GM20000 (cell line): ENCODE results near the gene DPYSL3.

Experiments
- DNase-seq: peaks from one replicate; pipeline ENCODE4 v3.0.0; 2012; ENCODE audit warnings: low spot score
- TF ChIP-seq, protein P1 (sequence below): IDR thresholded peaks from 2 replicates; pipeline ENCODE4 v1.5.1; 2012; ENCODE audit warnings: mild to moderate bottlenecking, control low read depth; ENCODE audit errors: extremely low read depth, missing control alignments

The DPYSL3 gene

DNA sequence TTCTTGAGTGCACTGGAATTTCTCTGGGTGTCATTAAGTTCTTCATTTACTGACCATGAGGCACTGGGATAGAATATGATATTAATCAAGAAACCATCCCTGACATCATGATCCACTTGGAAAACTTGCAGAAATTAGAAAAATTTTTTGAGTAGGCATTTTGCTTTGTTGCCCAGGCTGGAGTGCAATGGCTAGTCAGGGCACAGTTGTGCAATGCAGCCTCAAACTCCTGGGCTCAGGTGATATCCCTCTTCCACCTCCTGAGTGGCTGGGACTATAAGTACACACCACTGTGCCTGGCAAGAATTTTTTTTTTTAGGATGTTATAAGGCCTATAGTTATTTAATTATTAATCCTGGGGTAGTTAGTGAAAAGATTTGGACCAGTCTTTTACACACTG, 168.5 kb downstream of the DPYSL3 start:
- TF ChIP-seq, protein P1, sequence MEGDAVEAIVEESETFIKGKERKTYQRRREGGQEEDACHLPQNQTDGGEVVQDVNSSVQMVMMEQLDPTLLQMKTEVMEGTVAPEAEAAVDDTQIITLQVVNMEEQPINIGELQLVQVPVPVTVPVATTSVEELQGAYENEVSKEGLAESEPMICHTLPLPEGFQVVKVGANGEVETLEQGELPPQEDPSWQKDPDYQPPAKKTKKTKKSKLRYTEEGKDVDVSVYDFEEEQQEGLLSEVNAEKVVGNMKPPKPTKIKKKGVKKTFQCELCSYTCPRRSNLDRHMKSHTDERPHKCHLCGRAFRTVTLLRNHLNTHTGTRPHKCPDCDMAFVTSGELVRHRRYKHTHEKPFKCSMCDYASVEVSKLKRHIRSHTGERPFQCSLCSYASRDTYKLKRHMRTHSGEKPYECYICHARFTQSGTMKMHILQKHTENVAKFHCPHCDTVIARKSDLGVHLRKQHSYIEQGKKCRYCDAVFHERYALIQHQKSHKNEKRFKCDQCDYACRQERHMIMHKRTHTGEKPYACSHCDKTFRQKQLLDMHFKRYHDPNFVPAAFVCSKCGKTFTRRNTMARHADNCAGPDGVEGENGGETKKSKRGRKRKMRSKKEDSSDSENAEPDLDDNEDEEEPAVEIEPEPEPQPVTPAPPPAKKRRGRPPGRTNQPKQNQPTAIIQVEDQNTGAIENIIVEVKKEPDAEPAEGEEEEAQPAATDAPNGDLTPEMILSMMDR, result no peak

DNA sequence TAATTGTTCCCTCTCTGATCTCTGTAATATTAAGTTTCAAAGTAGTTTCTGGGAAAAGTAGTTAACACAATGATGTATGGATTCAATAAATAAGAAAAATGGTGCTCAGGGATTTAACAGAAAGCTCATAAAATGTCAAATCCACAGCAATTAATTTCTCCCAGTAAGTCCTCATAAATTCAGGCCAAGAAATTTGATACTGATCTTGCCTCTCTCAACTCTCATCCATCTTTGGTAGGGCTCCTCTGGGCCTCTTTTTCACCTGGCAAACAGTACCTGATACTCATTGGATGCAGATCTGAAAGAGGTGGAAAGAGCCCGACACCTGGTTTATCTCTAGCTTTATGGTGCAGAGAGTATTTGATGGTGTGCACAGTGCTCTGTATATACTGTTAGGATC, 168.9 kb downstream of the DPYSL3 start:
- TF ChIP-seq, protein P1, result no peak
- no peak for DNase-seq

More for the DNA sequence above, 168.5 kb downstream of the DPYSL3 start:
- no peak for DNase-seq
